Panc1 (cell line): Measurements from ENCODE around the gene SMYD2. TPM values are rescaled to one million over a fixed set of nuclear protein-coding genes. Genes with fewer than 3 reads are reported as not detected.

Experiments
- ATAC-seq: fragments of 200-7000 bp; cut with Tn5 transposase; 2 replicates; pipeline ENCODE4 v1.9.1; 2020; ENCODE audit warnings: mild to moderate bottlenecking, moderate library complexity
- BruUV-seq: library from RNA; stranded (reverse); fragments of 400-500 nt; replicated peaks from 2 replicates; lab custom pipeline; 2021; lab: Mats Ljungman, UMichigan
- CTCF ChIA-PET: fragments of 300-600 bp; sonication (Branson Sonifier 250); formaldehyde crosslinking; loops from one replicate; lab custom pipeline; 2022; ENCODE audit warnings: antibody characterized with exemption; lab: Charles Lee
- POLR2A ChIA-PET: fragments of 300-600 bp; sonication (Branson Sonifier 250); formaldehyde crosslinking; loops from one replicate; lab custom pipeline; 2022; ENCODE audit warnings: antibody characterized with exemption; lab: Charles Lee
- DNase-seq: peaks from one replicate; pipeline ENCODE4 v3.0.0-alpha.2; 2010; ENCODE audit warnings: low read depth, low spot score
- H3K27ac ChIP-seq: 2 replicates; pipeline ENCODE4 v1.5.1; 2011; ENCODE audit warnings: mild to moderate bottlenecking, low read length, inconsistent platforms
- H3K27me3 ChIP-seq: fragments of 200-500 bp; sonication (Bioruptor generic); 2 replicates; pipeline ENCODE4 v1.6.0; 2014; ENCODE audit warnings: low read length, inconsistent platforms; ENCODE audit not compliant: control insufficient read depth, insufficient read depth
- H3K36me3 ChIP-seq: fragments of 200-500 bp; sonication (Bioruptor generic); 2 replicates; pipeline ENCODE4 v1.5.1; 2014; ENCODE audit warnings: inconsistent platforms, mild to moderate bottlenecking, low read length, moderate library complexity; ENCODE audit not compliant: control insufficient read depth, insufficient read depth
- H3K4me1 ChIP-seq: 2 replicates; pipeline ENCODE4 v1.5.1; 2011; ENCODE audit warnings: inconsistent platforms, mild to moderate bottlenecking, low read length, moderate library complexity; ENCODE audit not compliant: control insufficient read depth, insufficient read depth
- H3K4me3 ChIP-seq, 2 experiments: 2 replicates each; pipeline ENCODE4 v1.5.1; 2011 to 2012; ENCODE audit warnings: low read depth in 2 of 2, low read length in 2 of 2, mild to moderate bottlenecking in 2 of 2, inconsistent platforms in 1 of 2, moderate library complexity in 1 of 2
- H3K9me3 ChIP-seq: fragments of 200-500 bp; sonication (Bioruptor generic); 2 replicates; pipeline ENCODE4 v1.5.1; 2014; ENCODE audit warnings: low read depth, mild to moderate bottlenecking, inconsistent platforms, low read length, moderate library complexity; ENCODE audit not compliant: control insufficient read depth, insufficient read depth
- CTCF ChIP-seq: fragments of 450-650 bp; IDR thresholded peaks from 2 replicates; pipeline ENCODE4 v1.5.1; 2017; ENCODE audit warnings: mild to moderate bottlenecking
- POLR2AphosphoS5 ChIP-seq: IDR thresholded peaks from 2 replicates; pipeline ENCODE4 v1.6.1; 2012; ENCODE audit warnings: mild to moderate bottlenecking, low read depth, low read length, moderate library complexity
- REST ChIP-seq, 2 experiments: IDR thresholded peaks; 2 replicates each; pipeline ENCODE4 v1.6.1; 2011 to 2012; ENCODE audit warnings: low read depth in 2 of 2, control low read depth in 1 of 2, low read length in 1 of 2, mild to moderate bottlenecking in 1 of 2, moderate library complexity in 1 of 2; ENCODE audit not compliant: insufficient read depth in 1 of 2
- SIN3A ChIP-seq: IDR thresholded peaks from 2 replicates; pipeline ENCODE4 v1.6.1; 2012; ENCODE audit warnings: low read depth, mild to moderate bottlenecking, low read length, moderate library complexity, borderline replicate concordance; ENCODE audit not compliant: insufficient read depth
- TCF7L2 ChIP-seq: IDR thresholded peaks from 2 replicates; pipeline ENCODE4 v1.6.1; 2011; ENCODE audit warnings: mild to moderate bottlenecking, low read depth, low read length, inconsistent platforms
- in situ Hi-C: cut with HindIII; loops from 2 replicates; pipeline ENCODE4 v1.10.0; 2016; ENCODE audit warnings: low sequenced_read_pairs, low pct_unique_long_range_greater_than_20kb
- intact Hi-C: fragments of 100-400 bp; cut with micrococcal nuclease; formaldehyde crosslinking; loops from one replicate; pipeline ENCODE4 v1.10.0; 2022; ENCODE audit not compliant: unreplicated experiment
- total RNA-seq: library from RNA; stranded (reverse); gene quantifications from one replicate; pipeline ENCODE4 v1.2.1, GENCODE V29; 2021; ENCODE audit not compliant: unreplicated experiment

The SMYD2 gene
- total RNA-seq, 1 experiment from 2014 or later, result 31.0 TPM

- no peaks in the 10 kb centered on the region; the same call in 1 of the 2 replicates for H3K36me3 ChIP-seq
- intact Hi-C loops, result no loop called here
- CTCF ChIA-PET, result no interaction called here
- peaks cover 23% of the 10 kb centered on the region for H3K4me1 ChIP-seq
- POLR2A ChIA-PET, result no interaction called here
- no peaks in the 10 kb centered on the region for H3K27me3 ChIP-seq
- H3K9me3 ChIP-seq, result no peaks in the 10 kb centered on the region
- in situ Hi-C loops, result no loop called here
- ATAC-seq, result no peak
- DNase-seq, result no peak
- TF ChIP-seq CTCF, result peak; percentile 19; the same call in 1 of the 2 replicates
- no peak for TF ChIP-seq SIN3A
- no peak for TF ChIP-seq TCF7L2
- no peak for TF ChIP-seq REST (IDR thresholded peaks at IDR 0.05; ENCODE audit: insufficient read depth in 1 of 2, low read depth in 2 of 2, low read length in 1 of 2)
- no peak for TF ChIP-seq POLR2AphosphoS5
- H3K4me3 ChIP-seq, result no peak overlapping the region
- H3K27ac ChIP-seq, result no peak overlapping the region
- no TSS peak for BruUV-seq
Observed at GRCh38 chr1:214337015-214337414, 56.1 kb downstream of the SMYD2 start.

- TF ChIP-seq CTCF (no peak), TCF7L2 (no peak), SIN3A (no peak), POLR2AphosphoS5 (0 out of 2 replicates have a peak, but pooled peaks have one; percentile 35)
- intact Hi-C loops, result no loop called here
- no peaks in the 10 kb centered on the region for H3K9me3 ChIP-seq
- no peaks in the 10 kb centered on the region for H3K27me3 ChIP-seq
- no TSS peak for BruUV-seq
- CTCF ChIA-PET, result no interaction called here
- no peak overlapping the region for H3K4me3 ChIP-seq
- in situ Hi-C loops, result no loop called here
- no peak overlapping the region for H3K27ac ChIP-seq
- H3K4me1 ChIP-seq, result peaks cover 21% of the 10 kb centered on the region
- POLR2A ChIA-PET, result no interaction called here
- DNase-seq (no peak), ATAC-seq (no peak)
- H3K36me3 ChIP-seq, result no peaks in the 10 kb centered on the region; the same call in 1 of the 2 replicates
Observed at GRCh38 chr1:214337511-214337910, 56.6 kb downstream of the SMYD2 start.
